SK-N-SH (cell line): Measurements from ENCODE around the gene HS6ST3.

Source experiments
- CTCF ChIP-seq: fragments of 200-600 bp; sonication (generic); IDR thresholded peaks from 2 replicates; pipeline ENCODE4 v1.6.1; 2017; ENCODE audit warnings: antibody characterized with exemption, mild to moderate bottlenecking, moderate library complexity
- TAF1 ChIP-seq: IDR thresholded peaks from 2 replicates; pipeline ENCODE4 v1.6.1; 2012; ENCODE audit warnings: low read depth, mild to moderate bottlenecking, low read length, moderate library complexity, borderline replicate concordance

DNA sequence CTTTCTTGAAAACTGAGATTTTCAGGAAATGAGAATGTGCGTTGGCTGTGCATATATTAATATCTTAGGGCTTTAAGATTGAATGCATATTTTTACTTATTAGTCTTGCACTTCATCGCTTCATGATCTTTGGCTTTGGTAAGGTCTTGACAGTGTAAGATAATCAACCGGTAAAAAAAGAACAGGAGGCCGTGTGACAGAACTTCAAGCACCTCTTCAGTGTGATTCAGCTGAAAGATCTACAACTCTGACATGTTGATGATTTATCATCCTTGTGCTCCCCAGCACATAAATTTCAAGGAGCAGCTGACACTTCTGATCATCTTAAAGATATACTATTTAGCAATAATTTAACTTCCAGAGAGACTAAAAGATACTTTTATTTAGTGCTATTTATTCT, 195.1 kb downstream of the HS6ST3 start:
- TF ChIP-seq TAF1: no peak
- no peak for TF ChIP-seq CTCF
